ENCODE data around the gene GSTCD.

DNA sequence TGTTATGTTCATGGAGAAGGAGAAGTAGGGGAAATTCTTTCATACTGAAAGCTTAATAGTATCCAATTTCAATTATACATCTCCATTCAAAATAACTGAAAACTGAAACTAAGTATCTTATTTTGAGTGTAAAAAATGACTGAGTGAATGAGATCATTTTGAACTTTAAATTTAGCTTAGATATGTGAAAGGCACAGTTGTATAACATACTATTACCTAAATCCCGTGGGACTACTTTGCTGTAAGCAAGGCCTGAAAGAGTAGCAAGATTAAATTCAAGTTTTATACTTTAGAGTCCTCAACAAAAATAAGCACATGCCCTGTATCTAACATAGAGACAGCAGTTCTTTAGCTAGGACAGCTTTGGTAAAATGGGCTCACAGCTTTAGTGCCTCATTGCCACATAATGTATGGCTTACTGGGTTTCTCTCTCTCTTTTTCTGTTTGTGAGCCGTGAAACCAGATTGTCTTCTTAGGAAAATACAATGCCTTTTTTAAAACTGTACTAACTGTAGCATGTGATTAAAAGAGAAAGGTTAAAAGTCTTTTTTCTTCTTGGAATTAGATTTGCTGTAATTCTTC is 43.2 kb downstream of the GSTCD start:
- TF ChIP-seq ZC3H4 (CRISPR knock-in tag; IDR thresholded peaks at IDR 0.05; ENCODE audit: borderline replicate concordance) (no peak), TARDBP (IDR thresholded peaks at IDR 0.05) (no peak), ZNF76 (CRISPR knock-in tag; IDR thresholded peaks at IDR 0.05; ENCODE audit: borderline replicate concordance) (no peak), ESRRB (CRISPR knock-in tag; IDR thresholded peaks at IDR 0.05; ENCODE audit: borderline replicate concordance) (no peak), SMAD2 (IDR thresholded peaks at IDR 0.05; ENCODE audit: low read depth, low read length) (no peak), FOXA1 (IDR thresholded peaks at IDR 0.05; ENCODE audit: borderline replicate concordance) (no peak), NR3C1 (CRISPR knock-in tag; IDR thresholded peaks at IDR 0.05) (no peak), KDM1A (IDR thresholded peaks at IDR 0.05) (no peak)
- TF ChIP-seq, protein P1, sequence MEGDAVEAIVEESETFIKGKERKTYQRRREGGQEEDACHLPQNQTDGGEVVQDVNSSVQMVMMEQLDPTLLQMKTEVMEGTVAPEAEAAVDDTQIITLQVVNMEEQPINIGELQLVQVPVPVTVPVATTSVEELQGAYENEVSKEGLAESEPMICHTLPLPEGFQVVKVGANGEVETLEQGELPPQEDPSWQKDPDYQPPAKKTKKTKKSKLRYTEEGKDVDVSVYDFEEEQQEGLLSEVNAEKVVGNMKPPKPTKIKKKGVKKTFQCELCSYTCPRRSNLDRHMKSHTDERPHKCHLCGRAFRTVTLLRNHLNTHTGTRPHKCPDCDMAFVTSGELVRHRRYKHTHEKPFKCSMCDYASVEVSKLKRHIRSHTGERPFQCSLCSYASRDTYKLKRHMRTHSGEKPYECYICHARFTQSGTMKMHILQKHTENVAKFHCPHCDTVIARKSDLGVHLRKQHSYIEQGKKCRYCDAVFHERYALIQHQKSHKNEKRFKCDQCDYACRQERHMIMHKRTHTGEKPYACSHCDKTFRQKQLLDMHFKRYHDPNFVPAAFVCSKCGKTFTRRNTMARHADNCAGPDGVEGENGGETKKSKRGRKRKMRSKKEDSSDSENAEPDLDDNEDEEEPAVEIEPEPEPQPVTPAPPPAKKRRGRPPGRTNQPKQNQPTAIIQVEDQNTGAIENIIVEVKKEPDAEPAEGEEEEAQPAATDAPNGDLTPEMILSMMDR (IDR thresholded peaks at IDR 0.05 in 2 of 3, conservative IDR thresholded peaks at IDR 0.05 in 1 of 3; ENCODE audit: insufficient read depth in 2 of 3, low read depth in 1 of 3, low read length in 3 of 3): no peak
- TF ChIP-seq, protein P2, sequence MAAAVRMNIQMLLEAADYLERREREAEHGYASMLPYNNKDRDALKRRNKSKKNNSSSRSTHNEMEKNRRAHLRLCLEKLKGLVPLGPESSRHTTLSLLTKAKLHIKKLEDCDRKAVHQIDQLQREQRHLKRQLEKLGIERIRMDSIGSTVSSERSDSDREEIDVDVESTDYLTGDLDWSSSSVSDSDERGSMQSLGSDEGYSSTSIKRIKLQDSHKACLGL (CRISPR knock-in tag; IDR thresholded peaks at IDR 0.05; ENCODE audit: borderline replicate concordance, poor library complexity, severe bottlenecking): no peak
